Left lung (tissue), 10 donors: ENCODE data around the gene GEMIN8. TPM values are rescaled to one million over a fixed set of nuclear protein-coding genes. Genes with fewer than 3 reads are reported as not detected.

Experiments used
- ATAC-seq: fragments of 200-7000 bp; cut with Tn5 transposase; one replicate; pipeline ENCODE4 v1.9.1; 2020; ENCODE audit warnings: moderate library complexity
- DNase-seq, 4 donors: peaks; one replicate each; pipeline ENCODE4 v3.0.0-alpha.2; 2013 to 2020
- H3K27ac ChIP-seq, 2 donors: fragments of 200-600 bp; sonication (generic) in 1 of 2; one replicate each; pipeline versions ENCODE4 v1.5.0 to v1.8.0; 2020 to 2021
- H3K27me3 ChIP-seq, 2 donors: fragments of 200-600 bp; sonication (generic) in 1 of 2; one replicate each; pipeline versions ENCODE4 v1.5.0 to v1.8.0; 2020 to 2021
- H3K36me3 ChIP-seq, 2 donors: fragments of 200-600 bp; sonication (generic) in 1 of 2; one replicate each; pipeline versions ENCODE4 v1.5.0 to v1.8.0; 2020 to 2021
- H3K4me1 ChIP-seq, 2 donors: fragments of 200-600 bp; one replicate each; pipeline ENCODE4 v1.8.0; 2021
- H3K4me3 ChIP-seq, 2 donors: fragments of 200-600 bp; sonication (generic) in 1 of 2; one replicate each; pipeline versions ENCODE4 v1.5.0 to v1.8.0; 2020 to 2021; ENCODE audit warnings: mild to moderate bottlenecking in 1 of 2
- H3K9me3 ChIP-seq, 2 donors: fragments of 200-600 bp; sonication (generic) in 1 of 2; one replicate each; pipeline versions ENCODE4 v1.5.0 to v1.8.0; 2020 to 2021
- CTCF ChIP-seq, 2 donors: fragments of 200-600 bp; sonication (generic) in 1 of 2; IDR thresholded peaks; one replicate each; pipeline versions ENCODE4 v1.5.0 to v1.8.0; 2021; ENCODE audit warnings: antibody characterized with exemption in 2 of 2
- intact Hi-C, 2 donors: fragments of 100-400 bp; cut with DNase I; formaldehyde crosslinking; loops; one replicate each; pipeline versions ENCODE4 v1.11.2 to v1.14.2; 2022
- polyA plus RNA-seq, 6 donors: library from polyadenylated mRNA; unstranded; fragments of 120-200 nt; gene quantifications; one replicate each; pipeline ENCODE4 v1.2.1, GENCODE V29; 2013; ENCODE audit not compliant: insufficient read length in 6 of 6
- total RNA-seq, 2 donors: library from RNA; stranded (reverse); fragmentation: NEBNext Ultra II Directional; extraction: Animal tissue kit (Norgen Biotek cat#: 25700); gene quantifications; one replicate each; pipeline ENCODE4 v1.2.1, GENCODE V29; 2021
- donor health status: DM: no; HTN: yes; CAD: no.
- donor health status: DM: no; HTN: no; CAD: no.

GEMIN8 gene
- total and polyA plus RNA-seq, 8 donors = 14.5 to 35.4 (median 30.7) TPM

GRCh38 chrX:14003028-14003427 is 26.7 kb downstream of the GEMIN8 start:
- Histone ChIP-seq H3K36me3 (peaks cover 0 to 4% of the 10 kb centered on the region in 2 donors), H3K4me1 (no peaks in the 10 kb centered on the region), H3K27ac (no peak overlapping the region), H3K9me3 (no peaks in the 10 kb centered on the region), H3K4me3 (no peak overlapping the region), H3K27me3 (no peaks in the 10 kb centered on the region)
- ATAC-seq = no peak
- no peak for DNase-seq
- intact Hi-C loops = no loop called here
- TF ChIP-seq CTCF (IDR thresholded peaks at IDR 0.05) = no peak

GRCh38 chrX:13996650-13997049 is 33.0 kb downstream of the GEMIN8 start:
- DNase-seq (no peak), ATAC-seq (no peak)
- intact Hi-C loops = no loop called here
- H3K27me3 ChIP-seq = no peaks in the 10 kb centered on the region
- H3K27ac ChIP-seq = no peak overlapping the region
- no peaks in the 10 kb centered on the region for H3K9me3 ChIP-seq
- no peak overlapping the region for H3K4me3 ChIP-seq
- no peak for TF ChIP-seq CTCF (IDR thresholded peaks at IDR 0.05)
- no peaks in the 10 kb centered on the region for H3K36me3 ChIP-seq
- H3K4me1 ChIP-seq = no peaks in the 10 kb centered on the region

- ATAC-seq (no peak), DNase-seq (no peak)
- no peak overlapping the region for H3K27ac ChIP-seq
- no peak for TF ChIP-seq CTCF (IDR thresholded peaks at IDR 0.05)
- H3K4me1 ChIP-seq = no peaks in the 10 kb centered on the region
- intact Hi-C loops = no loop called here
- no peaks in the 10 kb centered on the region for H3K36me3 ChIP-seq
- H3K4me3 ChIP-seq = no peak overlapping the region
- H3K9me3 ChIP-seq = no peaks in the 10 kb centered on the region
- no peaks in the 10 kb centered on the region for H3K27me3 ChIP-seq
Observed at GRCh38 chrX:13994536-13995080, 35.1 kb downstream of the GEMIN8 start.

GRCh38 chrX:13994104-13994503 is 35.6 kb downstream of the GEMIN8 start:
- ATAC-seq (no peak), DNase-seq (no peak)
- TF ChIP-seq CTCF (IDR thresholded peaks at IDR 0.05) = no peak
- no peaks in the 10 kb centered on the region for H3K36me3 ChIP-seq
- H3K4me3 ChIP-seq = no peak overlapping the region
- no peaks in the 10 kb centered on the region for H3K4me1 ChIP-seq
- intact Hi-C loops = no loop called here
- H3K27ac ChIP-seq = no peak overlapping the region
- no peaks in the 10 kb centered on the region for H3K9me3 ChIP-seq
- H3K27me3 ChIP-seq = no peaks in the 10 kb centered on the region

GRCh38 chrX:13990126-13990800 is 39.4 kb downstream of the GEMIN8 start:
- Histone ChIP-seq H3K36me3 (no peaks in the 10 kb centered on the region), H3K4me3 (no peak overlapping the region), H3K4me1 (no peaks in the 10 kb centered on the region), H3K27me3 (no peaks in the 10 kb centered on the region), H3K27ac (no peak overlapping the region), H3K9me3 (no peaks in the 10 kb centered on the region)
- ATAC-seq (no peak), DNase-seq (no peak)
- intact Hi-C loops = no loop called here
- TF ChIP-seq CTCF (IDR thresholded peaks at IDR 0.05) = no peak
